ENCODE measurements around the gene UNC13C. TPM values are rescaled to one million over a fixed set of nuclear protein-coding genes. Genes with fewer than 3 reads are reported as not detected.
A peak's percentile ranks its signal among the peaks of the same experiment; 100 is the strongest.

UNC13C gene
- total RNA-seq, 1 donor from 2014 or later = not detected

DNA sequence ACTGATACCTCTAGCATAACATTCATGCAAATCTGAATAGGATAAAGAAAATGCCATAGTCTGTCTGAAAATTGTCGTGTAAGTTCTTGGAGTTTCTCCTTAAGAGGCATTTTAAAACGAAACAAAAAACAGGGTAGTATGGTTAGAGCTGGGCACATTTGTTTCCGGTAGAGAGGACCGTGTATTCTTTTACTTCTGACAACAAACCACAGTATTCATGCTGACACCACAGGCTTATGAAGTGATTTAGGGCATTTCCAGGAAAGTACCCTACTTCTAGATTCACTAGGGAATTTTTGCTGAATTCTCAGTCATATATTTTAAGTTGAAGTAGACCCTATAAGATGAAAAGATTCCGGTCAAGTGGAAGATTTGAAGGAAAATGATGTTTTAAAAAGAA, 541.3 kb downstream of the UNC13C start:
- peak overlapping the region; percentile 46 for H3K4me3 Mint-ChIP-seq
- no peaks in the 10 kb centered on the region for H3K36me3 Mint-ChIP-seq (ENCODE audit: low read depth)
- ChIA-PET CTCF (no interaction called here), POLR2A (no interaction called here)
- H3K9me3 Mint-ChIP-seq = no peaks in the 10 kb centered on the region
- ATAC-seq (ENCODE audit: low read depth) (no peak), DNase-seq (no peak)
- peaks cover 11% of the 10 kb centered on the region for H3K4me1 Mint-ChIP-seq
- H3K27me3 Mint-ChIP-seq = no peaks in the 10 kb centered on the region
- intact Hi-C loops (cut with micrococcal nuclease) = no loop called here
- no peak overlapping the region for H3K27ac Mint-ChIP-seq
- no peak for TF ChIP-seq CTCF (IDR thresholded peaks at IDR 0.05)

DNA sequence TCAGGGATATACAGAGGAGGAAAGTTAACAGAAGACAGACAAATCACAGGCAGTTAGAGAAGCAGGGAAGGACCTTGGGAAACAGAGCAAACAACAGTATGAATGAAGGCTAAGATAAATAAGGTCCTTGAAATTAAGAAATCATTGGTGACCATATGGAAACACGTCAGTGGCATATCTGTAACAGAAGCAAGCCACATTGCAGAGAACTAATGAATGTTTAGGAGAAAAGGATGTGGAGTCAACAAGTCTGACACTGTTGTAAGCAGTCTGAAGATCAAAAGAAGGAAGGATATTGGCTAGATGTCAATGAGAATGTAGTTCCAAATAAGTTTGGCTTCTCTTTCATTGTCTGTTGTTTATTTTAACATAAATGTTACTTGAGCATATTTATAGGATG, 542.4 kb downstream of the UNC13C start:
- no peak for DNase-seq
- H3K4me3 Mint-ChIP-seq = no peak overlapping the region
- no peaks in the 10 kb centered on the region for H3K9me3 Mint-ChIP-seq
- ChIA-PET CTCF (no interaction called here), POLR2A (no interaction called here)
- H3K27me3 Mint-ChIP-seq = no peaks in the 10 kb centered on the region
- intact Hi-C loops (cut with micrococcal nuclease) = no loop called here
- H3K4me1 Mint-ChIP-seq = peaks cover 11% of the 10 kb centered on the region
- ATAC-seq (ENCODE audit: low read depth) = no peak
- TF ChIP-seq CTCF (IDR thresholded peaks at IDR 0.05) = no peak
- H3K27ac Mint-ChIP-seq = no peak overlapping the region
- H3K36me3 Mint-ChIP-seq (ENCODE audit: low read depth) = no peaks in the 10 kb centered on the region

- Mint-ChIP-seq H3K9me3 (no peaks in the 10 kb centered on the region), H3K4me1 (peaks cover 11% of the 10 kb centered on the region), H3K27ac (no peak overlapping the region), H3K4me3 (no peak overlapping the region), H3K27me3 (no peaks in the 10 kb centered on the region), H3K36me3 (ENCODE audit: low read depth) (no peaks in the 10 kb centered on the region)
- no peak for TF ChIP-seq CTCF (IDR thresholded peaks at IDR 0.05)
- DNase-seq (no peak), ATAC-seq (ENCODE audit: low read depth) (no peak)
- ChIA-PET POLR2A (no interaction called here), CTCF (no interaction called here)
- intact Hi-C loops (cut with micrococcal nuclease) = no loop called here
Observed at GRCh38 chr15:54521206-54521605, 543.0 kb downstream of the UNC13C start.

GRCh38 chr15:54528021-54528420, 549.8 kb downstream of the UNC13C start:
- Mint-ChIP-seq H3K36me3 (ENCODE audit: low read depth) (no peaks in the 10 kb centered on the region), H3K27me3 (no peaks in the 10 kb centered on the region), H3K4me3 (no peak overlapping the region), H3K4me1 (no peaks in the 10 kb centered on the region), H3K27ac (no peak overlapping the region), H3K9me3 (no peaks in the 10 kb centered on the region)
- POLR2A ChIA-PET = no interaction called here
- DNase-seq (no peak), ATAC-seq (ENCODE audit: low read depth) (no peak)
- CTCF ChIA-PET = no interaction called here
- TF ChIP-seq CTCF (IDR thresholded peaks at IDR 0.05) = no peak
- intact Hi-C loops (cut with micrococcal nuclease) = no loop called here

- Mint-ChIP-seq H3K4me1 (no peaks in the 10 kb centered on the region), H3K4me3 (no peak overlapping the region), H3K36me3 (ENCODE audit: low read depth) (no peaks in the 10 kb centered on the region), H3K27me3 (no peaks in the 10 kb centered on the region), H3K27ac (no peak overlapping the region), H3K9me3 (peaks cover 28% of the 10 kb centered on the region)
- DNase-seq (no peak), ATAC-seq (ENCODE audit: low read depth) (no peak)
- CTCF ChIA-PET = no interaction called here
- POLR2A ChIA-PET = no interaction called here
- intact Hi-C loops (cut with micrococcal nuclease) = no loop called here
- TF ChIP-seq CTCF (IDR thresholded peaks at IDR 0.05) = no peak
Observed at GRCh38 chr15:54540721-54541120, 562.5 kb downstream of the UNC13C start.

All from activated B cell treated with CpG ODN at 0.5 μM for 24 hours (primary cell).